SK-N-DZ (cell line): ENCODE measurements around the gene MDP1.
A peak's percentile ranks its signal among the peaks of the same experiment; 100 is the strongest.

Experiments used
- DNase-seq: peaks from one replicate; pipeline ENCODE4 v3.0.0-alpha.2; 2015; ENCODE audit warnings: low spot score

Gene MDP1

DNA sequence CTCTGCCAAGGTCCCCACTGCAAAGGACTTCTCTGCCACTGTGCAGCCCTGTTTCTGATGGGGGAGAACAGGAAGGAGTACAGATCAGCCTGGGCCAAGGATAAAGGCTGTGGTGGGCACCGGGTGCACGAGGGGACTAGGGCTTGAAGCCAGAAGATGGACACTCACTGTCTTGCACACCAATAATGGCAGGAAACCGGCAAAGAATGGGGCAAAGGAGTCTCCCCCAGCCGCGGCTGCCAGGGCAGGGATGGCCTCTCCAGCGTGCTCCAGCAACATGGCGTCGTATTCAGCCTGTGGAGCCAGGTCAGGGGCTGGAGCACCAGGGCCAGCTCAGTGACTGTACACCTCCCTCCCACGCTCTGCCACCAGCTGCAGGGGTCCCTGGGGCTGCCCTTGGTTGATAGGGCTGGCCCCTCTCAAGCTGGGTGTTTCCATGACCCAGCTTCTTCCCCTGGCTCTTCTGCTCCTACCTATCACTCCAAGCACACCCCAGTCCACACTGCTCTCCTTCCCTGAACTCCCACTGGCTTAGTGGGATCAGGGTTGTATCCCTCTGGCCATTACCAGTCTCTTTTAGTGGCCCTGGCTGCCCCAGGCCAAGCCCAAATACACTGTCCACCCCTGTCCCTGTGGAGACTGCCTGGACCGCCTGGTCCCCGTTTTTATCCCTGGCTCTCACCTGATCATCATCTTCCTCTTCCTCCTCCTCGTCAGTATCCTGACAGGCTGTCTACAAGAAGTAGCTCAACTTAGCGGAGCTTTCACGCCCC, 33.6 kb downstream of the MDP1 start:
- DNase-seq: no peak

DNA sequence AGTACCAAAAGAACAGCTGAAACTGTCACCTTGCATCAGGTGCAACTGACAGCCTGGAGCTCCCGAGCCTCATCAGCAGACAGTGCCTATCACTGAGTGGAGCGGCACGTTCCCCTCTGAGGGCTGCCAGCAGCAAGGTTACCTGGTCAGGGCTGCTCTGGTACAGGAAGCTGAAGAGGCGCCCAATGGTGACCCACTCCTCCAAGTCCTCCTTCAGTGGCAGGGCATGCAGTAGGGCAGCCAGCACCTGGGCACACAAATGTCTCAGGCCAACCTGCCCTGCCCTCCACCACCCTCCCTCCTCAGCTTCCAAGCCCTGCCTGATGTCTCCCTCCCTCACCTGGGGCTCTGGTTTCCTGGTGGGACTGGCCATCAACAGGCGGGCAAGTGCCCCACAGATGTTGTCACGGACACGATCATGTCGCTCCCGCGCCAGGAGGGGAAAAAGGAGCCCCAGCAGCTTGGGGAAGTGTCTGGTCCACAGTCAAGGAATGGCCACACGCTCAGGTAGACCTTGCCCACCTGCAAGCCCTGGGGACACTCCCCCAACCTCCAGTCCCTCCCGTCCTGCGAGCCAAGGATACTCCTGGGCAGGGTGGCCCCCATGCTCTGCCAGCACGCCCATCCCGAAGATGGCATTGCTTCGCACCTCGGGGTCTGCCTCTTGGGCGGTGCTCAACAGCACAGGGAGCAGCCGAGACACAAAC, 34.3 kb downstream of the MDP1 start:
- DNase-seq: no peak

DNA sequence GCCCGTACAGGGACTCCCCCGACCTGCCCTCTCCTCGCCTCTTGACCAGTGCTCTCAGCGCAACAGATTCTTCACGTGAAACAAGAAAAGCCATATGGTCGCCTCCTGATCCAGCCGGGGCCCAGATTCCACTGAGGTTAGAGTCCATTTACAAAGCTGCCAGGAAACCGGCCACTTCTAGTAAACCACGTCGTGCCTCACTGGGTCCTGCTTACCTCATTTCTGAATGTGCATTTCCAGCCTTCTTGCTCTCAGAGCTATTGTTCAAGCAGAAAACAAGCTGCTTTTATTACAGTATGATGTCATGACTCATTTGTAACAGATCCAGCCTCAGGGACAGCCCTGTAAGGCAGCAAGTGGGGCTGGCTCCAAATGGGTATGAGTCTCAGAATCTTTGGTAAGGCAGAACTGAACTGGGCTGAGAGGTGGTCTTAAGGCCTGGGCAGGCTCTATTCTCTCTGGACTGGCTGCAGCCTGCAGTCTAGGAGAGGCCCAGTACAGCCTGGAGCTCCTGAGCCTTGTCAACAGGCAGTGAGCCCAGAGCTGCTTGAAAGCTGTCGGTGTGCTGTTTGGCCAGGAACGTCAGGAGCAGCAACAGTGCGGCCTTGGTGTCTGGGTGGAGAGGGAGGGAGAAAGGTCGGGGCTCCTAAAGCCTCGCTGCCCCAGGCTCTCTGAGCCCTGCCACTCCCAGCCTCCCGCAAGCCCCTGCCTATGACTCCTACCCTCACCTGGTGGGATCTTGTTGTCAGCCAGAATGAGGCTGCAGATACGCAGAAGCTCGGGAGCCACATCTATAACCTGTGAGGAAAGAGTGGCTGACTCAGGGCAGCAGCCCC, 35.7 kb downstream of the MDP1 start:
- no peak for DNase-seq

DNA sequence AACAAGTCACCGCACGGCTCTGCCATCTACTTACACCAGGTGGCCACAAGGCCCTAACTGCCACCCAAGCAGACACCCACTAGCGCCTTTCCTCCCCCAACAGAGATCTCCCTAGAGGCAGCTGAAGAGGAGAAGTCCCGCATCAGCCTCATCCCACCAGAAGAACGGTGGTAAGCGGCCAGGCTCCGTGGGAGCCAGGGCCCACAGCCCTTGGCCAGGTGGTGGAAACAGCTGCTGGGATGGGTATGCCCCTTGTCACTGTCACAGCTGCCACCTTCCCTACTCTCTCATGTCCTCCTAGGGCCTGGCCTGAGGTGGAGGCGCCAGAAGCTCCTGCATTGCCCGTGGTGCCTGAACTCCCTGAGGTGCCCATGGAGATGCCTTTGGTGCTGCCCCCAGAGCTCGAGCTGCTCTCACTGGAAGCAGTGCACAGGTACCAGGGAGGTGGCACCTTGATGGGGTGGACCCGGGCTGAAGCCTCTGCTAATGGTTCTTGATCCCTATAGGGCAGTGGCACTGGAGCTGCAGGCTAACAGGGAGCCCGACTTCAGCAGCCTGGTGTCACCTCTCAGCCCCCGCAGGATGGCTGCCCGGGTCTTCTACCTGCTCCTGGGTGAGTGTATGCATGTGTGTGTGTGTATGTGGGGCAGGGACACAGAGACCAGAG, 36.4 kb downstream of the MDP1 start:
- DNase-seq: no peak

DNA sequence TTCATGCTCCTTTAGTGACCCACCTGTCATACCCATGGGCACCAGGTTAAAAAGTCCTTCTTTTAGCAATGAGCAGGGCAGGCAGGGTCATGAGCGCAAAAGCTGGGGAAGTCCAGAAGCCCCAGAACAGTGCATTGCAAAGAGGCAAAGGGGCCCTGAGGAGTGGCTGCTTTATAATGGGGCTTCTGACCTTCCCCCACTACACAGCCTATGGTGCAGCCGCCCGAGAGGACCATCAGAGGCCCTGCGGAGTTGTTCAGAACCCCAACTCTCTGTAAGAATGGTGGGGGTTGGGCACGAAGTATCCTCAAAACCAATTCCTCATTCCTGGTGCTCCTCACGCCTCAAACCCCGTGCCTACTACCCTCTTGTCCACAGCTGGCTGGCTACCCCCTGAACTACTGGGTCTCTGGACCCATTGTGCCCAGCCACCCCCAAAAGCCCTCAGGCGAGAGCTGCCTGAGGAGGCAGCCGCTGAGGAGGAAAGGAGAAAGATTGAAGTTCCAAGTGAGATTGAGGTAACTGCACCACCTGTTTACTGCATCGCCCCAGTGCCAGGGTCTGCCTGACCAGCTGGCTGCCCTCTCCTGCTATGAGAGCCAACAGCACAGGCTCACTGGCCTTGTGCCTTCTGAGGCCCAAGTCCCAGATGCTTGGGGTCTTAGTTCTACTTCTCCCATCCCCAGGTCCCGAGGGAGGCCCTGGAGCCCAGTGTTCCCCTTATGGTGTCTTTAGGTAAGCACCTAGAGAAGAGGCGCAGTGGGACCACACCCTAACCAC, 37.3 kb downstream of the MDP1 start:
- no peak for DNase-seq

DNA sequence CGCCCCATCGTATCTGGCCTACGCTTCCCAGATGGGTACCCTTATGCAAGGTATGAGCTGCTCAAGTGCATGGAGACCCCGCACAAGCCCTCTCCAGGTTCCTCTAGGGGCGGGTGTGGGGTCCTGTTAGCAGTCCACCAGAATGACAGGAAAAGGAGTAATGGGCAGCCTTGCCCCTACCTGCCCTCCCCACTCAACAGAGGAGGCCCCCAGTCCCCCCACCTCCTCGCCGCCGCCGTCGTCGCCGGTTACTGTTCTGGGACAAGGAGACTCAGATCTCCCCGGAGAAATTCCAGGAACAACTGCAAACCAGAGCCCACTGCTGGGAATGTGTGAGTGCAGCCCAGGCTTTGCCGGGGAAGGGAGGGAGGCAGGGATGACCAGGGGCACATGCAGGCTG, 38.0 kb downstream of the MDP1 start:
- DNase-seq: no peak

DNA sequence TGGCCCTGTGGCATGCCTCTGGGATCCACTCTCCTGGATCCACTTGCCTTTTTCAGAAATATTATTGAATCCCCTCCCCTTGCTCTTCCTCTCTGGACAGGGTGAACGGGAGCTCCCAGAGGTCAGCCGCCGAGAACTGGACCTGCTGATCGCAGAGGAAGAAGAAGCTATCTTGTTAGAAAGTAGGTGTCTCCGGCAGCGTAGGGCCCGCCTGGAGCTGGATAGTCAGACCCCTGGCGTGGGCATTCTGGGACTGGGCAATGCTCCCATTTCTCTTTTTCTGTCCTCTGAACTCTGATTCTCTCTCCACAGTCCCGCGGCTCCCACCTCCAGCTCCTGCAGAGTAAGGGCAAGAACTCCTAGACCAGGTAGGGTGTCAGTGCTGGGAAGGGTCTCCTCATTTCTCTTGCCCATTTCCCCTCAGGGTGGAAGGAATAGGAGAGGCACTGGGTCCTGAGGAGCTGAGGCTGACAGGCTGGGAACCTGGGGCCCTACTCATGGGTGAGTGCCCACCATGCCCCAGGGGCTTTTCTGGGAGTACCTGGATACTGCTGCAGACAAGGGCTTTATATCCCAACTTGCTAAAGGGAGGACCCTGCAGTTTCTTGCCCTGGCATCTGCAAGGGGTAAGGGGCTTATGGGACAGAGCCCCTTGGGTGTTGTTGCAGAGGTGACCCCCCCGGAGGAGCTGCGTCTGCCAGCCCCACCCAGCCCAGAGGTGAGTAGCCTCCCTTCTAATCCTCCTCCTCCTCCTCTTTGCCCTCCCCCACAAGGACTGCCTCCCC, 38.6 kb downstream of the MDP1 start:
- no peak for DNase-seq

DNA sequence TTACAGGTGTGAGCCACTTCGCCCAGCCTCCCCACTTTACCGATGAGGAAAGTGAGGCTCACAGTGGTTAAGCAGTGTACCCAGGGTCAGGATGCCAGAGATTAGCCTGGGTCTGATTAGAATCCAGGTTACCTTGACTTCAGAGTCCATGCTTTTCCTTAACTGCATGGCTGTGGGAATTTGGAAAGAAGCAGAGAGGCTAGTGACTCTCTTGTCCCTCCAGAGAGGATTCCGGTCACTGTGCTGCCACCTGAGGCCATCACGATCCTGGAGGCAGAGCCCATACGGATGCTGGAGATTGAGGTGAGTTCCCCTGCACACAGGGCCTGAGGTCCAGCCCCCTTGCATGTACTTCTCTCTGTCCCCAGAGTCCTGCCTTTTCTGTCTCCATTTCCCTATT, 39.3 kb downstream of the MDP1 start:
- no peak for DNase-seq

DNA sequence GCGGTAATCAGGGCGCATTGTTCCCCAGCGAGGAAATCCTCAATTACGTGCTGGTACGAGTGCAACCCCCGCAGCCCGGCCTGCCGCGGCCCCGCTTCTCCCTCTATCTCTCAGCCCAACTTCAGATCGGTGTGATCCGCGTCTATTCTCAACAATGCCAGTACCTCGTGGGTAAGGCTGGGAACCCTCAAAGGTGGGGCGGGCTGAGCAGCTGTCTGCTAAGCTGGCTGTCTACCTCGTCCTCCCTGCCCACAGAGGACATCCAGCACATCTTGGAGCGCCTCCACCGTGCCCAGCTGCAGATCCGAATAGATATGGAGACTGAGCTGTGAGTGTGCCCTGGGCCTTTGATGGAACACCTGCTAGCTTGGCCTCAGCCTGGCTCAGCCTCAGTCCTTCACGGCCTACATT, 43.0 kb downstream of the MDP1 start:
- no peak for DNase-seq

DNA sequence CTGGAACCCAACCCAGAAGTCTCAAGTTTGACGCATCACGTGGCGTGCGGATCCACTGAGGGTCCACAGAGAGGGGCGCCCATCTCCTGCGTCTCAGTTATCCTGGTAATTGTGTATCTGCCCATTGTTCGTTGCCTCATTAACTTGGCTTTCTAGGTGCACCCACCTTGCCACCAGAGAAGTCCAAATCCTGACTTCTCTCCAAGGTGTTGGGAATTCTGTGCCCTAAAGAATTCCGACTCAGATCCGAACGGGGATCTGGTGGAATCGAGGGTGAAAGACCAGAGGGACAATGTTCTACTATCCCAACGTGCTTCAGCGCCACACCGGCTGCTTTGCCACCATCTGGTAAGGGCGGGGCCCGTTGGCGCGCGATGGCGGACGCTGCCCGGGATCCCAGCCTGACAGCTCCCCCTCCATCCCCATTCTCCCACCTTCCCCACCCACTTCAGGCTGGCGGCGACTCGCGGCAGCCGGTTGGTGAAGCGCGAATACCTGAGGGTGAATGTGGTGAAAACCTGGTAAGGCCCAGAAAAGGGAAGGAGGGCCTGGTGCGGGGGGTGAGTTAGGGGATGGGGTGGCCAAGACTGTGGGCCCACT, 43.5 kb downstream of the MDP1 start:
- DNase-seq: no peak

DNA sequence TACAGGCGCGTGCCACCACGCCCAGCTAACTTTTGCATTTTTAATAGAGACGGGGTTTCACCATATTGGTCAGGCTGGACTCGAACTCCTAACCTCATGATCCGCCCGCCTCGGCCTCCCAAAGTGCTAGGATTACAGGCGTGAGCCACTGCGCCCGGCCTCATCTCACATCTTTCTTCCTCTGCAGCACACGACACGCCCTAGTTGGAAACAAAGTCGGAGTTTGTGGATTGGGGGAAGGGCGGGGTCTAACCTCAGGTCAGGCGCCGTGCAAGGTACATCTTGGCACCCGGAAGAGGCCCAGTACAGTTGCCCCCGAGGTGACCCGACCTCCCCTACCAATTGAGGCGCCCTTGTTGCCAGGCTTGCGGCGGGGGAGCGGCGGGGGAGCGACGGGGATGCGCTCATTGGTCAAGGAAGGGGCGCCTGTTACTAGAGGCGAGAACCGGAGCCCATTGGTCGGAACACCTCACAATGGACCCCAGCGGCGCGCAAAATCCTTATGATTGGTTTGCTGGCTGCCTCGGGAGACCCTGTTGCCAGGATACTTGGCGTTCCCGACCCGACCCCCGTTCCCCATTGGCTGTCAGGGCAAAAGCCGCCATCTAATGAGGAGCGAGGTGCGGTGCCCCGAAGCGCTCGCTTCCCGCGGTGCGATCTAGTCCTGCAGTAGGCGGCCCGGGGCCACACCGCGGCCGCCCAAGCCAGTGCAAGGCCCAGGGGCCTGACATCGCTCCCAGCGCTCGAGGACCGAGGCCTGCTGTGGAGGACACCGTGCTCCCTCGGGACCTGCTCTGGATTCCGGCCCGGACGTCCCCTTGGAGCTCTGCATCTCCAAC, 44.2 kb downstream of the MDP1 start, which contains the start of gene REC8:
Gene REC8, plus strand, starts transcription at position 659 of the 839 bp plus-strand sequence. CDS start 473 bp downstream, outside the sequence.
- DNase-seq: peak; percentile 99

DNA sequence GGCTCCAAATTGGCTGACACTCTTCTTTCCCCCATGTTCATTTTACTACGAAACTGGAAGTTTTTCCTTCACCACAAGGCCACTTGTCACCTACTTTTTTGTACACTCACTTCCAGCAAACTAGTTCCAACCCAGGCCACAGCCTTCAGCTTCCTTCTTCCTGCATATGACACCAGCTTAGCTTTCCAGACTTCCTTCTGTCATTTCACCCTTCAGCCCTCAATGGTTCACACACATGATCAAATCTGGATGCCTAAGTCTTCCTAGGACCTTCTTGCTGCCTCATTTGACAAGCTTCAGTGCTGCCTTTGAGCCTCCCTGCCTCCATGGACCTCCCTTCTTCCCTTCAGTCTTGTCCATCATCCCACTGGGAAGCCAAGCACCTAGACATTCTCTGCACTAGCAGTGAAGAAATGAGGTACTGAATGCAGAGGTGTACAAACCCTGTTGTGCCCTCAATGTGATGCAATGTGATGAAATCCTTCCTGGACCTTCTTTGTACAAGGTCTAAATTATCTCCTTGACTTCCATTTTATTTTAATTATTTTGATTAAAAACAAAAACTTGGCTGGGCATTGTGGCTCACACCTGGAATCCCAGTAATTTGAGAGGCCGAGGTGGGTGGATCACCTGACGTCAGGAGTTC, 48.3 kb downstream of the MDP1 start:
- no peak for DNase-seq

DNA sequence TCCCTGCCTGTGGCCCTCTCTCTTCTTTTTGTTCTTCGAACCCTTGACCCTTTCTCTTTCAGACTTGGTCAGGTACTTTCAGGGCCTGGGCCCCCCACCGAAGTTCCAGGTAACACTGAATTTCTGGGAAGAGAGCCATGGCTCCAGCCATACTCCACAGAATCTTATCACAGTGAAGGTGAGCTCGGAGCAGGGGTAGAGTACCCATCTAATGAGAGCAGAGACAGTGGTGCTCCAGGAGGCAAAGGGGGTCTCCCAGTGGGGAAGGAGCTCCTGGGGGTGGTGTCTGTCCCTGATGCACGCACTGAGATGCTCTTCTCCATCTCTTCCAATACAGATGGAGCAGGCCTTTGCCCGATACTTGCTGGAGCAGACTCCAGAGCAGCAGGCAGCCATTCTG, 50.1 kb downstream of the MDP1 start:
- DNase-seq: no peak

DNA sequence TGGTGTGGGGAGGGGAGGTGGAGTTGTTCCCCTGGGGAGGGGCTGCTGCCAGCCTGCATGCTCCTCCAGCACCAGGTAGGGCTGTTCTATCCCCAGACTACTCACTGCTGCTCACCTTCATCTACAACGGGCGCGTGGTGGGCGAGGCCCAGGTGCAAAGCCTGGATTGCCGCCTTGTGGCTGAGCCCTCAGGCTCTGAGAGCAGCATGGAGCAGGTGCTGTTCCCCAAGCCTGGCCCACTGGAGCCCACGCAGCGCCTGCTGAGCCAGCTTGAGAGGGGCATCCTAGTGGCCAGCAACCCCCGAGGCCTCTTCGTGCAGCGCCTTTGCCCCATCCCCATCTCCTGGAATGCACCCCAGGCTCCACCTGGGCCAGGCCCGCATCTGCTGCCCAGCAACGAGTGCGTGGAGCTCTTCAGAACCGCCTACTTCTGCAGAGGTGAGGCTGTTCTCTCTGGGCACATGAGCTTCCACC, 51.3 kb downstream of the MDP1 start:
- DNase-seq: no peak
